Sigmoid colon (tissue), 7 donors: ENCODE data around the gene HDAC4. TPM values are rescaled to one million over a fixed set of nuclear protein-coding genes. Genes with fewer than 3 reads are reported as not detected.

Experiments used
- DNase-seq: peaks from one replicate; pipeline ENCODE4 v3.0.0-alpha.2; 2019
- H3K27ac ChIP-seq, 4 donors: fragments of 200-600 bp; sonication (generic); one replicate each; pipeline ENCODE4 v1.5.1; 2016 to 2019; ENCODE audit warnings: mild to moderate bottlenecking in 1 of 4
- H3K27me3 ChIP-seq, 3 donors: fragments of 200-600 bp; sonication (generic); one replicate each; pipeline ENCODE4 v1.5.1; 2019; ENCODE audit warnings: mild to moderate bottlenecking in 1 of 3
- H3K36me3 ChIP-seq, 4 donors: fragments of 200-600 bp; sonication (generic); one replicate each; pipeline ENCODE4 v1.5.1; 2016 to 2019
- H3K4me1 ChIP-seq, 4 donors: fragments of 200-600 bp; sonication (generic); one replicate each; pipeline ENCODE4 v1.5.1; 2017 to 2019
- H3K4me3 ChIP-seq, 4 donors: fragments of 200-600 bp; sonication (generic); one replicate each; pipeline ENCODE4 v1.5.1; 2017 to 2019; ENCODE audit warnings: mild to moderate bottlenecking in 2 of 4, moderate library complexity in 1 of 4
- H3K9me3 ChIP-seq, 4 donors: fragments of 200-600 bp in 3 of 4; sonication (generic) in 3 of 4; one replicate each; pipeline versions ENCODE4 v1.5.1 to v1.6.1; 2013 to 2019
- EP300 ChIP-seq, 4 donors: sonication (generic); formaldehyde crosslinking; IDR thresholded peaks; one replicate each; pipeline ENCODE4 v1.6.1; 2017; ENCODE audit warnings: antibody characterized with exemption in 4 of 4
- POLR2A ChIP-seq, 2 donors: fragments of 450-650 bp; IDR thresholded peaks; one replicate each; pipeline ENCODE4 v1.6.1; 2016; ENCODE audit warnings: antibody characterized with exemption in 2 of 2, mild to moderate bottlenecking in 2 of 2, moderate library complexity in 2 of 2
- POLR2AphosphoS5 ChIP-seq, 4 donors: sonication (generic); formaldehyde crosslinking; IDR thresholded peaks; one replicate each; pipeline ENCODE4 v1.6.1; 2017; ENCODE audit warnings: antibody characterized with exemption in 4 of 4
- WGBS, 2 donors: extraction: QIAGEN DNeasy Blood & Tissue Kit; methylation state at CpG; one replicate each; pipeline ENCODE4 v1.1.7; 2013; 5-methylcytosine and 5-hydroxymethylcytosine counted together
- intact Hi-C: fragments of 100-400 bp; cut with DNase I; formaldehyde crosslinking; loops from one replicate; pipeline ENCODE4 v1.15.1; 2023
- polyA plus RNA-seq, 3 donors: library from polyadenylated mRNA; stranded (reverse); fragments of 200-250 nt; gene quantifications; one replicate each; pipeline ENCODE4 v1.2.3, GENCODE V29; 2013
- total RNA-seq, 4 donors: library from RNA; depleted of rRNA; stranded (reverse); fragments of >200 nt; gene quantifications; one replicate each; pipeline ENCODE4 v1.1.0, GENCODE V29; 2016
- TF ChIP-seq, protein P1 (sequence below), 4 experiments: fragments of 450-650 bp in 3 of 4; fragments of 200-600 bp in 1 of 4; IDR thresholded peaks; one replicate each; pipeline ENCODE4 v1.5.1; 2016 to 2019; ENCODE audit warnings: antibody characterized with exemption in 4 of 4, mild to moderate bottlenecking in 3 of 4, moderate library complexity in 2 of 4
- donor health status: healthy with polysubstance abuse.
- donor health status: Bipolar disorder and iron deficiency.
- donor health status: healthy.

HDAC4 gene
- total and polyA plus RNA-seq, 7 donors = 1.8 to 196 (median 77.0) TPM

DNA sequence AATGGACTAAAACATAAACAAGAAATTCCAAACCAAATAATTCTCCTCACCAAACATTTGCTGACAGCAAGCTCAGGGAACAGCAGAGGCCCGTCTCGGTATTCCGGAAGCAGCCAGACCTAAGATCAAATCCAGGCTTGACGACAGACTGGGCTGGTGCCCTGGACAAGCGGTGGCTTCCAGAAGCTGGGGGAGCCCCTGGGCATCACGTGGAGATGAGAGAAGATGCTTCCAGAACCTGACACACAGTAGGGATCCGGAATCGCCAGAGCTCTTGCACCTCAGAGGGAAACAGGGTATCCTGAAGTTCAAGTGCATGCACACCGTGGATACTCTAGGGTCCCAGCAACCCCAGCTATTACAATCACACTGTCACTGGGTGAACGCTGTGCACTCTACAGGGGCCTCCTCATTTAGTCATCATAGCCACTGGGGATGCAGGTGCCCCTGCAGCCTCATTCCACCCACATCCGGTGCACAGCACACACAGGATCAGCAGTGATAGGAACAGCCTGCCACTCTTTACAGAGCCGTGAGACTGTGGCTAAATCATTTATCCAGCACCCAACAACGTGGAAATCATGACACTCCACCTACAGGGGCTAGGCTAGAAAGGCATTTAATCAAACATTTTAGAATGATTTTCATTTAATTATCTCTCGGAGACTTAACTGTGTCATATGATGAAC, 102.6 kb downstream of the HDAC4 start:
- Histone ChIP-seq H3K27me3 (no peaks in the 10 kb centered on the region), H3K4me1 (peaks cover 0 to 97% (median 95%) of the 10 kb centered on the region in 4 donors), H3K9me3 (no peaks in the 10 kb centered on the region), H3K4me3 (peak overlapping the region in 2 of 4 donors; percentile 6 to 8), H3K27ac (peak overlapping the region; percentile 38 to 97 (median 96)), H3K36me3 (no peaks in the 10 kb centered on the region)
- WGBS, 2 donors = 73 to 82% methylated on average over 14 of the region's 14 CpGs
- intact Hi-C loops = no loop called here
- no peak for TF ChIP-seq POLR2A (IDR thresholded peaks at IDR 0.05)
- TF ChIP-seq POLR2AphosphoS5 (IDR thresholded peaks at IDR 0.05) = peak in 1 of 4 donors; percentile 9
- peak; percentile 71 for DNase-seq

DNA sequence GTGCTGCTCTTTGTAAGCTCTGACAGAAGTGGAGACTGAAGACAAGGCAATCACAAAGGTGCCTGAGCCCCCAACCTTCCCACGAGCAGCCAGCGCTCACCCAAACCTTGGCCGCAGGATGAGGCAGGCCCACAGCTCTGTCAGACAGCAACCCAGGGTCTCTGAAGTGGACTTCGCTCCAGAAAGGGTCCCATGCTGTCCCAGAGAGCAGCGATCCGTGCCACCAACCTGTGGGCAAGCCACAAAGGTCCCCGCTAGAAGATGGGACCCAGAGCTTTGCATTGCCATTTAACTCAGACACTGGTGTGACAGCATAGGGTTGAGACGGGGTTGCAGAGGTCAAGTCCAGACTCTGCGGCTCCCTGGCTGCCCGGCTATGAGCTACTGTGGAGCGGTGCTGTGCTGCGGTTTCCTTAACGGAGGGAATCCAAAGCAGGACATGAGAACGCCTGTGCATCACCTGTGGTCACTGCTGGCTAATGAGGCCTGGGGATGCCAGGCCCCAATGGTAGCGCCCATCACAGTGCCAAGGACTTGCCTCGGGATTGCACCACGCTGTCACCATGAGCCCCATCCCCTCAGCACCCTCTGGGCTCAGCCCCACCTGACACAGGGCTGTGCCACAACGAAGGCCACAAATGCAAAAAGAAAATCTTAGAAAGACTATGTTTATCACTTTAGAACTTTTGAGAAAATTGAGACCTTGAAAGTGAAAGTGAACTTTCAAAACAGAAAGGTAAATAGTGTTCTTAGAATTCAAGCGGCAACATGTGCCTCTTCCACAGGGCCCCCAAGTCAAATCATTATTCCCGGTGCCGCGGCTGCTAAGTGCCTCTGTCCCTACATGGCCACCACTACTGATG, 103.4 kb downstream of the HDAC4 start:
- H3K9me3 ChIP-seq = no peaks in the 10 kb centered on the region
- intact Hi-C loops = no loop called here
- H3K36me3 ChIP-seq = no peaks in the 10 kb centered on the region
- H3K4me1 ChIP-seq = peaks cover 0 to 97% (median 95%) of the 10 kb centered on the region in 4 donors
- 82 to 83% methylated on average over 22 of the region's 22 CpGs for WGBS, 2 donors
- H3K4me3 ChIP-seq = peak overlapping the region in 2 of 4 donors; percentile 6 to 8
- TF ChIP-seq POLR2AphosphoS5 (IDR thresholded peaks at IDR 0.05) (no peak), EP300 (IDR thresholded peaks at IDR 0.05) (no peak), POLR2A (IDR thresholded peaks at IDR 0.05) (no peak)
- TF ChIP-seq, protein P1, sequence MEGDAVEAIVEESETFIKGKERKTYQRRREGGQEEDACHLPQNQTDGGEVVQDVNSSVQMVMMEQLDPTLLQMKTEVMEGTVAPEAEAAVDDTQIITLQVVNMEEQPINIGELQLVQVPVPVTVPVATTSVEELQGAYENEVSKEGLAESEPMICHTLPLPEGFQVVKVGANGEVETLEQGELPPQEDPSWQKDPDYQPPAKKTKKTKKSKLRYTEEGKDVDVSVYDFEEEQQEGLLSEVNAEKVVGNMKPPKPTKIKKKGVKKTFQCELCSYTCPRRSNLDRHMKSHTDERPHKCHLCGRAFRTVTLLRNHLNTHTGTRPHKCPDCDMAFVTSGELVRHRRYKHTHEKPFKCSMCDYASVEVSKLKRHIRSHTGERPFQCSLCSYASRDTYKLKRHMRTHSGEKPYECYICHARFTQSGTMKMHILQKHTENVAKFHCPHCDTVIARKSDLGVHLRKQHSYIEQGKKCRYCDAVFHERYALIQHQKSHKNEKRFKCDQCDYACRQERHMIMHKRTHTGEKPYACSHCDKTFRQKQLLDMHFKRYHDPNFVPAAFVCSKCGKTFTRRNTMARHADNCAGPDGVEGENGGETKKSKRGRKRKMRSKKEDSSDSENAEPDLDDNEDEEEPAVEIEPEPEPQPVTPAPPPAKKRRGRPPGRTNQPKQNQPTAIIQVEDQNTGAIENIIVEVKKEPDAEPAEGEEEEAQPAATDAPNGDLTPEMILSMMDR (IDR thresholded peaks at IDR 0.05) = no peak
- no peaks in the 10 kb centered on the region for H3K27me3 ChIP-seq
- DNase-seq = peak; percentile 63
- H3K27ac ChIP-seq = peak overlapping the region; percentile 43 to 97 (median 96)

DNA sequence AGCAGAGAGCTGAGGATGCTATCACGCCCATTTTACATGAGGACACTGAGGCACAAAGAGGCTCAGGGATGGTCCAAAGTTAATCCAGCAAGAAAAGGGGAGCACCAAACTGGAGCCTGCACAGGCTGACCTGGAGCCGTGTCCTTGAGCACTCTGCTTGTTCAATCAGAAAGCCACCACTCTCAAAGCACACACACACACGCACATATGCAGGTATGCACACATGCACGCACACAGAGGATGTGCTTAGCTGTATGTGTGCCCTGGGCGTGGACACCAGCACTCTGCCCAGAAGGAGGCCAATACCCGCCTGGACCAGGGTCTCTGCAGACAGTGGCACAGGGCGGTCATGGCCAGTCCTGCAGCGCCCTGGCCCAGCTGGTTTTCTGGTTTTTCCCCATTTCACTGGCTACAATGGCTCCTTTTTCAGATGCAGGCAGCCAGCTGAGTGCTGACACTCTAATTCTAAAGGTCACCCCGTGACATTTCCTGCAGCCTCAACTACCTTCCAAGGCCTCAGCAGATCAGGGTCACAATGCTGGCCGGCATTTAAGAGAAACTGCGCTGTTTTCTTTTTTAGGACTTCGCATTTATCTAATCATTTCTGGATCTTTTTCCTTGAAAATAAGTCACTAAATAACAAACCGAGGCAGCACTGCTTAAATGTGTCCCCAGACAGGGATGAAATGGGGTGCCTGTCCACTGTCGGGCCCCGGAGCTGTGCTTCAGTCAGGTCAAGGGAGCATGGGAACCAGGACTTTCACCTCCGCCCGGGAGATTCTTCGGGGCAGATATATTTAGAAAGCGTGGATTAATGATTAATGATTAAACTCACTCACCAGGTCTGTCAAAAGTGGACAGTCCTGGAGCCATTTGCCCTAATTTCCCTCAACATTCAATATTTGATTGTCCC, 104.5 kb downstream of the HDAC4 start:
- intact Hi-C loops = no loop called here
- no peaks in the 10 kb centered on the region for H3K9me3 ChIP-seq
- DNase-seq = peak; percentile 64
- no peak for TF ChIP-seq POLR2A (IDR thresholded peaks at IDR 0.05)
- TF ChIP-seq EP300 (IDR thresholded peaks at IDR 0.05) = no peak
- no peak for TF ChIP-seq POLR2AphosphoS5 (IDR thresholded peaks at IDR 0.05)
- TF ChIP-seq, protein P1 (IDR thresholded peaks at IDR 0.05) = no peak
- H3K4me1 ChIP-seq = peaks cover 0 to 97% (median 95%) of the 10 kb centered on the region in 4 donors
- peak overlapping the region in 1 of 4 donors; percentile 1 for H3K4me3 ChIP-seq
- H3K27ac ChIP-seq = peak overlapping the region; percentile 43 to 97 (median 96)
- 55 to 81% methylated on average over 19 of the region's 19 CpGs for WGBS, 2 donors
- no peaks in the 10 kb centered on the region for H3K27me3 ChIP-seq
- H3K36me3 ChIP-seq = no peaks in the 10 kb centered on the region

DNA sequence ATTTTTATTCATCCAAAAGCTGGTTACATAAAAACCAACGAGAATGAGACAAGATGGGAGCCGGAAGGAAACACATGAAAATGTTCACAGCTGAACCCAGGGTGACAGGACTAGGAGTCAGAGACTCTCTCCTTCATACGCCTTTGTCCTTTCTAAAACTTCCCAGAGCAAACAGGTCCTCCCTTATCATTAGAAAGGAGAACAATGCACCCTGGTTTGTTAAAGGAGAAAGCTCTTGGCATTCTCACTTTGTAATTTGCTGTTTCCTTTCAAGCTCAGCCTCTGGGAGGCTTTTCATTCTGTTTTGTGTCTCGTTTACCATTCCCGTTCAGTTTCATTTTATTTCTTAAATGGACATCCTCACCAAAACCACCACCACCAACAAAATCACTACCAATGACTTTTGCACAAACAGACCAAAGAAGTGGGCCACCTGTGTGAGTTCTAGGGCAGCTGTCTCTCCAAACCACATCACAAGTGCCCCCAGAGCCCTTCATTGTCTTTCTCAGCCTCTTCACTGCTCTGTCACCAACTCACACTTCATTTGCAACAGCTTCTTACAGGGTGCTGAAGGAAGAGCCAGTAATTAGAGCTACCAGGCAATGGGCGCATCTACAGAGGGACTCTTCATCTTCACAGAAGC, 105.3 kb downstream of the HDAC4 start:
- WGBS, 2 donors = 61 to 82% methylated on average over 6 of the region's 6 CpGs
- DNase-seq = no peak
- Histone ChIP-seq H3K36me3 (no peaks in the 10 kb centered on the region), H3K27me3 (no peaks in the 10 kb centered on the region), H3K4me1 (peaks cover 0 to 97% (median 95%) of the 10 kb centered on the region in 4 donors), H3K27ac (peak overlapping the region; percentile 43 to 97 (median 96)), H3K9me3 (no peaks in the 10 kb centered on the region), H3K4me3 (peak overlapping the region in 1 of 4 donors; percentile 1)
- TF ChIP-seq, protein P1 (IDR thresholded peaks at IDR 0.05) = no peak
- TF ChIP-seq EP300 (IDR thresholded peaks at IDR 0.05) (no peak), POLR2A (IDR thresholded peaks at IDR 0.05) (no peak), POLR2AphosphoS5 (IDR thresholded peaks at IDR 0.05) (no peak)
- intact Hi-C loops = no loop called here
